GM18868 (cell line): ENCODE results near the gene CDRT15.
"Not testable (repeated sequence)": the region's sequence is repeated elsewhere in the genome, so short reads cannot be mapped to it uniquely, and the experiment has no call there.

ENCODE experiments used
- ATAC-seq: cut with Tn5 transposase; IDR thresholded peaks from one replicate; pipeline ENCODE4 v1.9.1; 2021; ENCODE audit warnings: mild to moderate bottlenecking, moderate library complexity; ENCODE audit not compliant: unreplicated experiment

CDRT15 gene

GRCh38 chr17:14186443-14186842 lies 50.2 kb downstream of the CDRT15 start:
- not testable (repeated sequence) for ATAC-seq
